Activated CD8-positive, alpha-beta memory T cell treated with anti-CD3 and anti-CD28 coated beads, Interleukin-2, amount 50 U/mL, for 24 hours (primary cell): ENCODE results near the gene KLHL25.
"Not testable (repeated sequence)": the region's sequence is repeated elsewhere in the genome, so short reads cannot be mapped to it uniquely, and the experiment has no call there.

Source experiments
- DNase-seq: peaks from one replicate; pipeline ENCODE4 v3.0.0-alpha.2; 2020; ENCODE audit errors: extremely low read depth

The KLHL25 gene

DNA sequence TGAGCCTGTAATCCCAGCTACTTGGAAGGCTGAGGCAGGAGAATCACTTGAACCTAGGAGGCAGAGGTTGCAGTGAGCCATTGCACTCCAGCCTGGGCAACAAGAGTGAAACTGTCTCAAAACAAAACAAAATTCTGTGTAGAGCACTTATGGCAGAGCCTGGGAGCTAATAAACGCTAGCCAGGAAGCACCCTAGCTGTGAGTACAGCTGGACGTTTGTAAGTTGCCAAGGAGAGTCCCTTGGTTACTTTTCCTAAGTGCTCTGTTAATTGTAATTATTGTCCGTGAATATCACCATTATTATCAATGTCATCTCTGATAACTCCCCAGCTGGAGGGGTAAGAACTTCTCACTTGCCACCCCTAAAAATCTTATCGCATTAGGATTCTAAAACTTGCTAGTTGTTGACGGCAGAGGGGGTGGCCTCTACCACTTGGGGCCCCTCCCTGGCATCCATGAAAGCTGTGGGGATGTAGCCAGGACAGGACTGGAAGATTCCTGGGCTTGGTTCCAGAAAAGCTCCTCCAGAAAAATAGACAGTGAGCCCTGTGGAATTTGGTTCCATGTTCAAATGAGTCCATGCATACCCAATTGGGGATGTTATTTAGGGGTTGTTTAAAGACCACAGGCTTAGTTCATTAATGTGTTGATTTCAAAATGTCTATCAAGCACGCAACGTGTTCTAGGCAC, 9.9 kb upstream of the KLHL25 start:
- no peak for DNase-seq

DNA sequence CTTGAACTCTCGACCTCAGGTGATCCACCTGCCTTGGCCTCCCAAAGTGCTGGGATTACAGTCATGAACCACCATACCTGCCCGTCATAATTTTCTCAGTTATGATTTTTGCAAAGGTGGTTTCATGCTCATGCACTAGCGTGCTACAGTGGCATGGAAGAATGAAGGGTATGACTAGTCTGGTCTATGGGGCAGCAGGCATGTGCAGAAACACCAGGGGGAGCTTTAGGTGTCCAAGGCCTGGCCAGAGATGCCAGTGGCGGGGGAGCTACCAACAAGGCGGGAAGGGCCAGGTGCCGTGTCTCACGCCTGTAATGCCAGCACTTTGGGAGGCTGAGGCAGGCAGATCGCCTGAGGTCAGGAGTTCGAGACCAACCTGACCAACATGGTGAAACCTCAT, 7.9 kb upstream of the KLHL25 start:
- DNase-seq, result not testable (repeated sequence)

DNA sequence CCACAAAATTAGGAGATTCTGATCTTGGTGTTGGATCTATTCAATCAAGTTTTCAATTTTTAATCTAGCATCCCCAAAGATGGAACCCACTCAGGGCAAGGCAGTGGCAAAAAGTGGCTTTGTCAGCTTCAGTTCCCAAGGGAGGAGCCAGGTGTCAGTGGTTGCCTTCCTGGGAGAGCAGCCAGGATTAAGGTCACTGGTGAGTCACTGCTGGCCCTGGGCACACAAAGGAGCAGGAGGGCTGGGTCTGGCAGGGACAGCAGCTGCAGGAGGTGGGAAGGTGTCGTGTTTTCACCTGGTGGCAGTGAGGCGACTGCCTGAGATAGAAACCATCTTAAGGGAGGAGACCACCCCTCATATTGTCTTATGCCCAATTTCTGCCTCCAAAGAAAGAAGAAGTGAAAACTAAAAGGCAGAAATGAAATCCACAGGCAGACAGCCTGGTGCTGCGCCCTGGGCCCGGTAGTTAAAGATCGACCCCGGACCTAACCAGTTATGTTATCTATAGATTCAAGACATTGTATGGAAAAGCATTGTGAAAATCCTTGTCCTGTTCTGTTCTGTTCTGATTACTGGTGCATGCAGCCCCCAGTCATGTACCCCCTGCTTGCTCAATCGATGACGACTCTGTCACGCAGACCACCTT, 5.9 kb upstream of the KLHL25 start:
- no peak for DNase-seq

DNA sequence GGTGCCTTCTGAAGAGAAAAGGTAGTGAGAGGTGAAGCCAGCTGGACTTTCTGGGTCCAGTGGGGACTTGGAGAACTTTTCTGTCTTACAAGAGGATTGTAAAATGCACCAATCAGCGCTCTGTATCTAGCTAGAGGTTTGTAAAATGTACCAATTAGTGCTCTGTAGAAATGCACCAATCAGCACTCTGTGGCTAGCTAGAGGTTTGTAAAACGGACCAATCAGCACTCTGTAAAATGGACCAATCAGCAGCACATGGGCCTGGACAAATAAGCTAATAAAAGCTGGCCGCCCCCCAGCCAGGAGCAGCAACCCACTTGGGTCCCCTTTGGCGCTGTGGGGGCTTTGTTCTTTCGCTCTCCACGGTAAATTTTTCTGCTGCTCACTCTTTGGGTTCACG, 1.6 kb upstream of the KLHL25 start:
- DNase-seq, result not testable (repeated sequence)

DNA sequence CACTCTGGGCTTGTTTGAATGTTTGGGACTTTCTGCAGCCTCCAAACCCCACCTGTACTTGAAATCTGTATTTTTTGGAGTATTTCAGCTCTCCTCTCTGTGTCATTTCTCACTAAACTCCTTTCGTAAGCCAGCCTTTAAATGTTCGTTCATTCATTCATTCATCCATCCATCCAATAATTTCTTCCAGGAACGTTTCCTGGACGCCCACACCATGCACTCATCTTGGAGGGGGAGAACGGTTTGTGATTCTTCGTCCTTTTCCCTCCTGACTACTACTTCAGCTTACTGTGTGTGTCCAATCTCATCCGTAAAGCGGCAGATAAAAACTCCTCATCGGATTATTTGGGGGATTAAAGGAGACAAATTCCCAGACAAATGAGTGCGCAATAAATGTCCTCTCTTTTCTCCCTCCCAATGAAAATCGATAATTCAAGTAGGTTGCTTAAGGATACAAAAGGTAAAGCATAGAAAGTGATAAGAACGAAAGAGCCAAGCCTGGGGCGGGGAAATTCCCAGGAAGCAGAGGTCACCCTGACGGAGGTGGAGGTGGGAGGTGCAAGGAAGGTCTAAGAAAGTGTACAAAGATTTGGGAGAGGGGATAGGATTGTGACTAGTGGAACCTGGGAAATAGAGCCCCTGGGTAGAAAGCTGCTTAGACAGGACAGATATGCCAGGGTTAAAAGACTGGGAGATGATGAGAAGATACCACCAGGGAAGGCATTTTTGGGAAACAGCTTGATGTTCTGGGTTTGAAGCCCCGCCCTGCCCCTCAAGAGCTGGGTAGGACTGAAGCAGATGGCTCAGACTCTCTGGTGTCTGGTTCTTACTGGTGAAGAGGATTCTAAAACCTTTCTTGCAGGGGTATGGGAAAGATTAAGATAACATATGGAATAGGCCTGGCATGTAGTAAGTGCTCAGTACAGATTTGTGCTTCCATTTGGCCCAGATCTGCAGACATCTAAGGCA, 896 bp upstream of the KLHL25 start:
- DNase-seq, result no peak

DNA sequence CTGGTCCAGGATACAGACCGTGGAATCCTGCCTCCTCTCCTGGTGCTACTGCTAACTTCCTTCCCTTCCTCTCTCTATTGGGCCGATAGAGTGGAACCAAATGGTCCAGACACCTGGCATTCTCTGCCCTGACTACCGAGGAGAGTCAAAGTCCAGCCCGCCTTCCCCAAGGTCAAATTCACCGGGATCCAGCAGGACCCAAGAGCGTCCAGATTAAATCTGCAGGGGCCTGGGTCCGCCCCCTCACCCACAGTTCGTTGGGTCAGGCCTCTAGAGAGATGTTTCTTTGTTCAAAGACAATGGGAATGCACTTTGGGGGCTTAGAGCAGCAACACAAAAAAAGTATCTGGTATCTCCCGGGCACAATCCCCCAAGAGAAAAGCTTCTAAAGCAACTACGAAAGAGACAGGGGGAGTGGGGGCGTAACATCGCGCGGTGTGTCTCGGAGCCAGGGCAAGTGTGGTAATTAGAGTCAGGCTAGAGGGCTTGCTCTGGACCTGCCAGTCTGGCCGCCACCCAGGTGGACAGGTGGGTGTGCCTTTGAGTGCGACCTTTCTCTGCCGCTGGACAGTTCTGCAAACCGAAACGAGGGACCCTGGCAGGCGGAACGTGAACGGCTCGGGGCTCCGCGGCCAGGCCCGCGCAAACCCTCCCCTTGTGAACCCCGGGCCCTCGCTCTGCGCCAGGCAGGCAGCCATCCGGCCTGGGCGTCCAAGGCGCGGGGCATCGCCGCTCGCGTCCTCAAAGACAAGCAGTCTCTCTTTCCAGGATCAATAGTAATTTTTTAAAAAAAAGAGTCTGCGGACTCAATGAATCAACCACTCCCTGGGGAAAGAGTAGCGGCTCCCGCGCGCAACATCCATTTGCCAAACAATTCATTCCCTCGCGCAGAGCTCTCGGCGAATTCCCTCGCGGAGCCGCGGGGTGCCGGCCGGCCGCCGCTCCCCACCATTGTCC, 806 bp downstream of the KLHL25 start:
- no peak for DNase-seq

DNA sequence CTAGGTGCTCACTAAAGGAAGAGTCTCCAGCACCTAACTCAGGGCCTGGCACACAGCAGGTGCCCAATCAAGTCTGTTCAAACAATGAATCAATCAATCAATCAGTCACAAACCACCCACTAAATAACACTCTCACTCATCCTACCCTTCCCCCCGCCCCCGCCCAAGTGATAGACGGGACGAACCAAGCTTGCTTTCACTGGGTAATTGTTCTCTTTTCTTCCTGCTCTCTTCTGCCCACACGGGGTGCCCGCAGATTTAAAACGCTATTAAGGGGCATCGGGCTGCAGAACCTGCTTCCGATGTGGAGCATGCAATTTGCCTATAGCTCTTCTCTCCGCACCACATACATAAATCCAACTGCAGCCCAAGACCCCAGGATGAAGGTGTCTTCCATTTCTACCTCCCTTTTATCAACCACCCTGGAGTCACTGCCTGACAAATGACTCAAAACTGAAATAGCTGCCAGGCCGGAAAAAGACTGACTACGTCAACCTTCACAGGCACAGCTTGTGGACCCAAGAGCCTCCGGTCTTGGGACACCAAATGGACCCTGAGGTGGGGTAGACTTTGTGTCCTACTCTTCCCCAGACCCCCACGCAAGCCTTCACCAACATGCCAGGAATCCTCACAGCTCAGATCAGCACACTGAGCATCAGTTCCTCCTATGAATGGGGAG, 1.7 kb downstream of the KLHL25 start:
- no peak for DNase-seq

DNA sequence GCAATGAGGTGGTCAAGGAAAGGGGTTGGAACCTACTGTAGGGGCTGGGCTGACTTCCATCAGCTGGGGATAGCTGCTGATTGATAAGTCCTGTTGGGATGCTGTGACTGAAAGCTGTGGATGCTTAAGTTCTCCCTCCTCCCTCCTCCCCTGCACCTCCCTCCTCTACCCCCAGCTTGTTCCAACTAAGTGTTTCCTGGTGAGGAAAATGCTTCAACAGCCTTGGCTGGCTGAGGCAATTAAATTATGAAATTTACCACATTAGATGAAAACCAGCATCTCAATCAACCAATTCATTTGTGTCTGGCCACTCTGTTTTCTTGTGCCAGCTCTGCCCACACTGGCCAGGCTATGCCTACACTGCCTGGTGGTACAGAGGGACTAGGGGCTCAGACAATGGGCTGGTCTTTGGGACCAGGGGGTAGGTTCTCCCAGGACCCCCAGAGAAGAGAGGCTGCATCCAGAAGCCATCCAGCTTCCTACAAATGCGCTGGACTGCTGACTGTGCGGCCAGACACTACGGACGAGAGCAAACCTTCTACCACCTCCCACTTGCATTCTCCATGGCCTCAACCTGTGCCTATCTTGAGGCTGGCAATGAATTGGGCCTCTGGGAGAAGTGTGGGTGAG, 2.5 kb downstream of the KLHL25 start:
- DNase-seq, result no peak

DNA sequence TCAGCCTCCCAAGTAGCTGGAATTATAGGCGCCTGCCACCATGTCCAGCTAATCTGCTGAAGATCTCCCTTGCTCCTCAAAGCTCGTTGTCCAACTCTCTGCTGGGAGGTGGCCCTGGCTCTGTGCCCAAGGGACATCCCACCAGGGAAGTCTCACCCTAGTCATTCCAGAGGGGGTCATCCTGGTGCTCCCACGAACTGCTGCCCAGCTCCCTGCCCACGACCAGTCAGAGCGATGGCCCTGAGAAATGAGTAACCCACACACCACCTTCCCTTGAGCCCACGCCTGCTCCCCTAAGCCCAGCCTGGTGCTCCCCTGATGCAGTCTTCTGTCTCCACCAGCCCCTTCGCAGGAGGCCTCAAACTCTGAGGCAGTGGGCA, 5.2 kb downstream of the KLHL25 start:
- no peak for DNase-seq

DNA sequence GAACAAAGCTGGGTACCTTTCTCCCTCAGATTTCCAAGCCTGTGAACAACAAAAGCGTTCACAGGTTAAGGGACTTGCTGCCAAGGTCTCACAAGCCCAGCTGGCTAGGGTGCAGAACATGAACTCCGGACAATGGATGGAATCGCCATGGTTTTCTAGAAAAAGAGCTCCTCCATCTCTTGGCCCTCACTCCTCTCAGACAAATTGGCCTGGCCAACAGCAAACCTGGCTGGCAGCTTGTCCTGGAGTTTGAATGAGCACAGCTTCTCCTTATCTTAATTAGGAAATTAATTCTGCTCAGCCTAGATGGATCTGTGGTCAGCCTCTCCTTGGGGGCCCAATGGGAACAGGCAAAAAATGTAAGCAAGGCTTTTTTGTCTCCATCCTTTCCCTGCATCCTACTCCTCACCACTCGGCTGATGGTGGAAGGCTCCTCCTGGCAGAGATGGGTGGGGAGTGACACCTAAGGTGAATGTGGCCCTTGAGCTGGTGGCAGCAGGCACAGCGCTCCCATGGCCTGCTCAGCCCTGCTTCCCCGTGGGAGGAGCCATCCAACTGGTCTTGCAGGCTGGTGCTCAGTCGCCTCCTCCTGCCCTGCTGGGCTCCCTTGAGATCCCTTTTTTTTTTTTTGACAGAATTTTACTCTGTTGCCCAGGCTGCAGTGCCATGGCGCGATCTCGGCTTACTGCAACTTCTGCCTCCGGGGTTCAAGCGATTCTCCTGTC, 5.8 kb downstream of the KLHL25 start:
- DNase-seq, result no peak

DNA sequence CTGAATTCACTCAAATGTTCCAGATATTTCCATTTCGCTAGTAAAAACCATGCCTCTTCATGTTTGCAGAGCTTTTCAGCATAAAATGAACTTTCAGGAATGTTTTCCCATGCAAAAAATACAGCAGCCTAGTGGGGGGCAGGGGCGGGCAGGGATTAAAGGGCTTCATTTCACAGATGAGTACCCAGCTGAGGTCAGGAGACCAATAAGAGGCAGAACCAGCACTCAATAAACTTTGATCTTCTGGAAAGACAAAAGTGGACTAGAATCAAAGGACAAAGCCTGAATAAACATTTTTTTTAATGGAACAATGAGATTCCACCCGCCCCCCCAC, 8.0 kb downstream of the KLHL25 start:
- no peak for DNase-seq

DNA sequence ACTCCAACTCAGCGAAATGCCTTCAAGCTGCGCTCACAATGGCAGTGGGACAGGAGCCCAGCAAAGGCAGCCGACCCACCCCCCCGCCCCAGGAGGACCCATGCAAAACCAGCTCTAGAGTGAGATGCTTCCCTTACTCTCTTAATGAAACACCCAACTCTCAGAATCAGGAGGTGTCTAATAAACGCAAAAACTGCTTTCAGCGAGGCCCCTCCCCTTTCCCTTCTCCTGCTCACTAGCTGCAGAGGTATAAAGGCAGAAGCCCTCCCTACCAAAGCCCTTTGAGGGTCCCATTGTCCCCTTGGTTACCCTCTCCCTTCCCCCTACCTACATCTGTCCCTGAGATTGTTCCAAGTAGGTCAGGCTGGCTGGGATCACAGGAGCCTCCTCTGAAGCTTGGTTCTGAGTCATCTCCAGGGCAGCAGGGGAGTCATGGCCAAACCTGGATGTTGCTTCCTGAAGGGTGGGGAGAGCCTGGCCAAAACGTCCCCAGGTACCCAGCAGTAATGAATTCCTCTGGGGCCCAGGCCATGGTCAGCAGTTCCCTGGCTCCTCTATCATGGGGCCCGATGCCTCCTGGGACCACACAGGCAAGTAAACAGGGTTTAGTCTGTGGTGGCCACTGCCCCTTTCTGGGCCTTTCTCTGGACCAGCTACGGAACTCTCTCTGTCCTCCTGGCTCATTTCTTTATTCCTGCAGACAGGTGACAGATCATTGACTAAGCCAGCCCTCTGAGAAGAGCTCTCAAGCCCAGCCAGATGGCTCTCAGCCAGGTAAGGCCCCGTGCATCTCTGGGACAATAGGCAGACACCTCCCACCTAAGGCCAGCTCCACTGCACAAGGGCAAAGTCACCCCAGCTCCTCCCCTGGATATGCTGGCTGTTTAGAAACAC, 8.6 kb downstream of the KLHL25 start:
- no peak for DNase-seq

DNA sequence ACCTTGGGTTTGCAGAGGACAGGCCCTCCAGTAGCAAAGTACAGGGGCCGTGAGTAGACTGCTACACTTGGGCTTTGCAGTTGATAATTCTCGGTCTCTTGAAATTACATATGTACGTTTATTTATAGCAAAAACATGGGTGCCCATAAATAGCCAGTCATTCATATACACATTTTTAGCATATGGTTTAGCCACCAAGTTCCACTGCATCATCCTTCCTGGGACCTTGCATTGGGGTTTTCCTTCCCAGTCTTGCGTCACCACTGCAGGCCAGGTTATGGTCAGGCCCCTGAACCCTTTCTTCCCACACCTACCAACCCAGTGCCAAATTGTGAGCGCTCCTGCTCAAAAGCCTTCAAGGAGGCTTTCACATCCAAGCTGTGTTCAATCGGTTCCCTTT, 12.7 kb downstream of the KLHL25 start:
- no peak for DNase-seq

DNA sequence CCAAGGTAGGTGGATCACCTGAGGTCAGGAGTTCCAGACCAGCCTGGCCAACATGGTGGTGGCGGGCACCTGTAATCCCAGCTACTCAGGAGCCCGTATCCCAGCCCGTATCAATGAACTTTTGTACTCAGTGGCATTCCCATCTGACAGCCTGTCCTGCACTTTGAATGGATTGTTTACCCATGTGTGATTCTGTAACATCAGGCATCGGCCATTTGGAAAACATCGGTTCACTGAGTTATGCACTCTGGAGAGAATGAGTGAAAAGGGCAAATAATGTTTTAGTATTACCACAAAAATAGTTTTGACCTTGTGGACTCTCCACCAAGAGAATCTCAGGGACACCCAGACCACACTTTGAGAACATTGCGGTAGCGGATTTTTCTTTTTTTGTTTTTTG, 13.6 kb downstream of the KLHL25 start:
- DNase-seq, result no peak

DNA sequence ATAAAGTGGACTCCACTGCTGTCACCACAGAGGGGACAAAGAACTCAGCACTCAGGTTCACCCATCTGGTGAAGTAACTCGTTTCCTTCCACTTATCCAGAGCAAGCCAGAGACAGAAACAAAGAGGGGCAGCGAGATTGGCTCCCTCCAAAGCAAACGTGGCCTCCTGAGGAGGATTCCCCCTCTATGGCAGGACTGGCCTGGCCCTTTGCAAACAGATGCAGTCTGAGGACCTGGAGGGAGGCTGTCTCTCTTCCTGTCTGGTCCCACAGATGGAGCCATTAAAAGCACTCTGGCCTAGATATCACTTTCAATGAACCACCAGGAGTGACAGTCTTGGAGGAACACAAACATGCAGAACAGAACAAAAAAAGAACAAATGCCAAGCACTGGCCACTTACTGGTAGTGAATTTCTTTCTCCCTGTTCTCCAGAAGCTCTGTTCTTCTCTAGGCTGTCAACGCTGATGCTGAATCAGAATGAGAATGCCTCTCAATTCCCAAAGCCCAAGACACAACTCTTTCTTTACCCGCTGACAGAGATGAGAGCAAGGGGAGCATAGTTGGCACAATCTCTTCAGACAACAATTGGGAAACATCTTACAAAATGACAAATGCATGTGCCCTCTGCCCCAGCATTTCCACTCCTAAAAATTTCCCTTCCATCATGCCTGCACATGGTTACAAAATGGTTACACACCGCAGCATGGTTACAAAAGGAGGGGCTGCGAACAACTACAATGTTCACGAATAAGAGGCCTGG, 14.3 kb downstream of the KLHL25 start:
- DNase-seq, result no peak

DNA sequence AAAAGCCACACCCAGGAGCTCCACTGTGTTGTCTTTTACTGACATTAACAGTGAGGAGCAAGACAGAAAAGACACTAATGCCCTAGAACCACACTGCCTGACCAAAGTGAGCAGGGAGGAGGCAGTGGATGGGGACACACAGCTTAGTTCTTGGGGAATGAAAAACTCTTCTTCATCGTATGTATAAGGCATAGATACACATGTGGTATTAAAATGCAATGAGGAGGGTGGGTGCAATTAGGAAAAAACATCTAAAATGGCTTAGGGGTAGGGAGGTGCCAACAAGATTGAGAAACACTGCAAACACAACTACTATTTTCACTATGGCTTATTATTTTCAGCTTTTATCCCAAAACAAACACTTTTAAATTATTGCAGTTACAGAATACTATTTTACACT, 15.5 kb downstream of the KLHL25 start:
- DNase-seq, result no peak

DNA sequence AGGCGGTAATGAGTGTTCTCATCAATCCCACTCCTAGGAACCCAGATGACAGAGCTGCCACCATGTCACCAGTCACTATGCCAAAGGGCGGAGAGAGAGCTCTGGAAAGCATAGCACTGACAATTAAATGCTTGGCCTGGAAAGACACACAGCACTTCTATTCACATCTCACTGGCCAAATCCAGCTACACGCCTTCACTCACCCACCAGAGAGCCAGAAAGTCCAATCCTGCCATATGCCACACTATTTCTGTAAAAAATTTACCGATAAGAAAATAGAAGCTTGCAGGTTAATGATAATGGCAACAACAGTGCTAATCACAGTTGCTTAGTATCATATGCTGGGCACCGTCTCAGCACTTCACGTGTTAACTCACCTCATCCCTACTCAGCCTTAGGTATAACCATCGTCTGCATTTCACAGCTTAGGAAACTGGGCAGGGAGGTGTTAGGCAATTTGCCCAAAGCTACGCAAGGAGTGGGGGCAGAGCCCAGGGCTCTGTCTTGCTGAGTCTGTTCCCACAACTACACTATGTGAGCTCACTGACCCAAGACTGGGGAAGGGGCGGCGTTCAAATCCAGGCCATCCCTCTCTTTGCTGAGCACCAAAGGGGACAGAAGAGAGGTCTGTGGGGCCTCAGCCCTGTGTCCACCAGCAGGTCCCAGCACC, 16.5 kb downstream of the KLHL25 start:
- no peak for DNase-seq
